Measurements from ENCODE around the gene EFNA5. TPM values are rescaled to one million over a fixed set of nuclear protein-coding genes. Genes with fewer than 3 reads are reported as not detected.
"Not testable (repeated sequence)": the region's sequence is repeated elsewhere in the genome, so short reads cannot be mapped to it uniquely, and the experiment has no call there.

EFNA5 gene
- total RNA-seq, 4 donors from 2014 or later: 2.4 to 9.2 (median 3.9) TPM

GRCh38 chr5:107439832-107440231, 230.9 kb downstream of the EFNA5 start:
- no peaks in the 10 kb centered on the region for H3K4me1 ChIP-seq
- H3K36me3 ChIP-seq: no peaks in the 10 kb centered on the region
- no peak overlapping the region for H3K27ac ChIP-seq
- H3K4me3 ChIP-seq: no peak overlapping the region
- no peaks in the 10 kb centered on the region for H3K27me3 ChIP-seq
- WGBS, 2 donors (ENCODE audit: low coverage in 1 of 2): 63 to 80% methylated on average over 1 to 2 of the region's 2 CpGs
- H3K9me3 ChIP-seq: peaks cover 0 to 14% (median 0%) of the 10 kb centered on the region in 3 donors
- TF ChIP-seq POLR2A (IDR thresholded peaks at IDR 0.05): no peak
- TF ChIP-seq EP300 (IDR thresholded peaks at IDR 0.05): no peak
- TF ChIP-seq, protein P1, sequence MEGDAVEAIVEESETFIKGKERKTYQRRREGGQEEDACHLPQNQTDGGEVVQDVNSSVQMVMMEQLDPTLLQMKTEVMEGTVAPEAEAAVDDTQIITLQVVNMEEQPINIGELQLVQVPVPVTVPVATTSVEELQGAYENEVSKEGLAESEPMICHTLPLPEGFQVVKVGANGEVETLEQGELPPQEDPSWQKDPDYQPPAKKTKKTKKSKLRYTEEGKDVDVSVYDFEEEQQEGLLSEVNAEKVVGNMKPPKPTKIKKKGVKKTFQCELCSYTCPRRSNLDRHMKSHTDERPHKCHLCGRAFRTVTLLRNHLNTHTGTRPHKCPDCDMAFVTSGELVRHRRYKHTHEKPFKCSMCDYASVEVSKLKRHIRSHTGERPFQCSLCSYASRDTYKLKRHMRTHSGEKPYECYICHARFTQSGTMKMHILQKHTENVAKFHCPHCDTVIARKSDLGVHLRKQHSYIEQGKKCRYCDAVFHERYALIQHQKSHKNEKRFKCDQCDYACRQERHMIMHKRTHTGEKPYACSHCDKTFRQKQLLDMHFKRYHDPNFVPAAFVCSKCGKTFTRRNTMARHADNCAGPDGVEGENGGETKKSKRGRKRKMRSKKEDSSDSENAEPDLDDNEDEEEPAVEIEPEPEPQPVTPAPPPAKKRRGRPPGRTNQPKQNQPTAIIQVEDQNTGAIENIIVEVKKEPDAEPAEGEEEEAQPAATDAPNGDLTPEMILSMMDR (IDR thresholded peaks at IDR 0.05): no peak
- no peak for TF ChIP-seq POLR2AphosphoS5 (IDR thresholded peaks at IDR 0.05)
- ATAC-seq: no peak

DNA sequence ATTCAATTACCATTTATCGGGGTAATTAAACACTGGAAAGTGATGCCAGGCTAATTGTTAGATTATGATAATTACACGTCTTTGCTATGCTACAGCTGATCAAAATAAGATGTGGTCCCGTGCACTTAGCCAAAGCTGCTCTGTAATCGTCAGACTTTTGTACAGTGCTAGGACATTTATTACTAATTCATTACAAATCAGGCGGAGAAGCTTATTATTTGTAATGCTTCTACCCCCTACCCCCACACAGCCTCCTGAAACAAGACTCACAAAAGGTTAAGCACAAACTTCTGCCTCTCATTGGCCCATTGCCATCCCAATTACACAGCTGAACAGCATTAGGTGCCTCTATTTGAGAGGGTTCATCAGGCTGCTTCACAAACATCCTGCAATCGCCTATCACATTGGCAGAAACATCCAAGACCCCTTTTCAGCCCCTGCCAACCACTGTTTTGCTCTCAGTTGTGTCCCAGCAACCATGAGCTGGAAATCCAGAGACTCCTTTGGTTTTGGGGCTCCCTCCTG, 232.7 kb downstream of the EFNA5 start:
- H3K27ac ChIP-seq: no peak overlapping the region
- TF ChIP-seq EP300 (IDR thresholded peaks at IDR 0.05) (no peak), POLR2AphosphoS5 (IDR thresholded peaks at IDR 0.05) (no peak), POLR2A (IDR thresholded peaks at IDR 0.05) (no peak)
- TF ChIP-seq, protein P1 (IDR thresholded peaks at IDR 0.05): no peak
- no peak overlapping the region for H3K4me3 ChIP-seq
- WGBS, 2 donors (ENCODE audit: low coverage in 1 of 2): 85 to 93% methylated on average over 5 to 6 of the region's 6 CpGs
- ATAC-seq: no peak
- H3K4me1 ChIP-seq: no peaks in the 10 kb centered on the region
- H3K27me3 ChIP-seq: no peaks in the 10 kb centered on the region
- no peaks in the 10 kb centered on the region for H3K36me3 ChIP-seq
- H3K9me3 ChIP-seq: peaks cover 0 to 14% (median 0%) of the 10 kb centered on the region in 3 donors

DNA sequence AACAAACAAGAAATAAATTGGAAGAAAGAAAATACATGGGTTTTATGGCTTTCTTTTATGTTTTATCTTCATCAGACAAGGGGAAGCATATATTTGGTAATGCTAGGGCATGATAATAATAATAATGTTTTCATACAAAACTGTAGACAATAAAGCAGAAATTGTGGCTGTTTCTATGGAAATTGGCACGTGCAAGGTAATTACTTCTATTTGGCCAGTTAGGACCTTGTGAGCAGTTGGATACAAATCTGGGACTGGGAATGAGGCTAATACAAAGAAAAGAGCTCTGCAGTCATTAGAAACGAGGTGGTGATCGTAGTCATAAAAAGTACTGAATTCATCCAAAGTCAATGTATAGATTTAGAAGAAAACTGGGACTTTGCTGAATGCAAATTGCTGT, 233.6 kb downstream of the EFNA5 start:
- Histone ChIP-seq H3K36me3 (no peaks in the 10 kb centered on the region), H3K9me3 (peaks cover 0 to 14% (median 0%) of the 10 kb centered on the region in 3 donors), H3K27ac (no peak overlapping the region), H3K4me3 (no peak overlapping the region), H3K27me3 (no peaks in the 10 kb centered on the region), H3K4me1 (no peaks in the 10 kb centered on the region)
- 67 to 71% methylated on average over 3 of the region's 3 CpGs for WGBS, 2 donors (ENCODE audit: low coverage in 1 of 2)
- TF ChIP-seq, protein P1 (IDR thresholded peaks at IDR 0.05): no peak
- TF ChIP-seq POLR2A (IDR thresholded peaks at IDR 0.05) (no peak), POLR2AphosphoS5 (IDR thresholded peaks at IDR 0.05) (no peak), EP300 (IDR thresholded peaks at IDR 0.05) (no peak)
- no peak for ATAC-seq

GRCh38 chr5:107436201-107436600, 234.5 kb downstream of the EFNA5 start:
- H3K4me3 ChIP-seq: no peak overlapping the region
- no peak for ATAC-seq
- H3K27me3 ChIP-seq: no peaks in the 10 kb centered on the region
- no peaks in the 10 kb centered on the region for H3K36me3 ChIP-seq
- H3K27ac ChIP-seq: no peak overlapping the region
- H3K4me1 ChIP-seq: no peaks in the 10 kb centered on the region
- peaks cover 0 to 14% (median 0%) of the 10 kb centered on the region in 3 donors for H3K9me3 ChIP-seq
- 44 to 60% methylated on average over 2 to 3 of the region's 4 CpGs for WGBS, 2 donors (ENCODE audit: low coverage in 1 of 2)
- TF ChIP-seq POLR2AphosphoS5 (IDR thresholded peaks at IDR 0.05) (no peak), POLR2A (IDR thresholded peaks at IDR 0.05) (no peak), EP300 (IDR thresholded peaks at IDR 0.05) (no peak)
- TF ChIP-seq, protein P1 (IDR thresholded peaks at IDR 0.05): no peak

GRCh38 chr5:107435061-107435460, 235.7 kb downstream of the EFNA5 start:
- H3K4me1 ChIP-seq: no peaks in the 10 kb centered on the region
- WGBS, 2 donors (ENCODE audit: low coverage in 1 of 2): 93 to 100% methylated on average over 1 of the region's 1 CpG
- H3K36me3 ChIP-seq: no peaks in the 10 kb centered on the region
- H3K27ac ChIP-seq: no peak overlapping the region
- peaks cover 0 to 14% (median 0%) of the 10 kb centered on the region in 3 donors for H3K9me3 ChIP-seq
- H3K4me3 ChIP-seq: no peak overlapping the region
- H3K27me3 ChIP-seq: no peaks in the 10 kb centered on the region
- TF ChIP-seq EP300 (IDR thresholded peaks at IDR 0.05) (no peak), POLR2AphosphoS5 (IDR thresholded peaks at IDR 0.05) (no peak), POLR2A (IDR thresholded peaks at IDR 0.05) (no peak)
- TF ChIP-seq, protein P1 (IDR thresholded peaks at IDR 0.05): no peak
- ATAC-seq: no peak

DNA sequence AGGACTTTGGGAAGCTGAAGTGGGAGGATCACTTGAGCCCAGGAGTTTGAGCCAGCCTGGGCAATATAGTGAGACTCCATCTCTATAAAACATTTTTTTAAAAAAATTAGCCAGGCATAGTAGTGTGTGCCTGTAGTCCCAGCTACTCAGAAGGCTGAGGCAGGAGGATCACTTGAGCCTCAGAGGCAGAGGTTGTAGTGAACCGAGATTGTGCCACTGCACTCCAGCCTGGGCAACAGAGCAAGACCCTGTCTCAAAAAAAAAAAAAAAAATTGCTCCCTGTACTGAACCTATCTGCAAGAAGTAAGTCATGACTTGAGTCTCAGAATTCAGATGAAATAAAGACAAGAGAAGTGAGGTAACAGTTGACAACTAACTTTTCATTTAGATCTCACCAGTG, 237.1 kb downstream of the EFNA5 start:
- H3K9me3 ChIP-seq, H3K27me3 ChIP-seq, H3K36me3 ChIP-seq, ATAC-seq, H3K4me3 ChIP-seq, H3K4me1 ChIP-seq, H3K27ac ChIP-seq: not testable (repeated sequence)
- 100% methylated on average over 1 of the region's 1 CpG for WGBS, 2 donors (ENCODE audit: low coverage in 1 of 2)

Data from gastroesophageal sphincter (tissue), 4 donors.